ENCODE measurements around the gene PRKAR2A. TPM values are rescaled to one million over a fixed set of nuclear protein-coding genes. Genes with fewer than 3 reads are reported as not detected.
"Not testable (repeated sequence)": the region's sequence is repeated elsewhere in the genome, so short reads cannot be mapped to it uniquely, and the experiment has no call there.

PRKAR2A gene
- total and polyA plus RNA-seq, 8 donors, result 4.2 to 33.9 (median 22.3) TPM

GRCh38 chr3:48738144-48738536 lies 109.5 kb downstream of the PRKAR2A start:
- 81 to 93% methylated on average over 3 of the region's 3 CpGs for WGBS, 2 donors
- FAIRE-seq (no peak), DNase-seq (no peak), ATAC-seq (no peak)
- no peak for TF ChIP-seq CTCF (IDR thresholded peaks at IDR 0.05)
- Histone ChIP-seq H3K36me3 (no peaks in the 10 kb centered on the region), H3K9me3 (no peaks in the 10 kb centered on the region), H3K27me3 (no peaks in the 10 kb centered on the region), H3K27ac (no peak overlapping the region), H3K4me3 (no peak overlapping the region), H3K4me1 (peaks cover 17 to 25% (median 19%) of the 10 kb centered on the region in 3 donors)
- intact Hi-C loops (cut with DNase I), result no loop called here

DNA sequence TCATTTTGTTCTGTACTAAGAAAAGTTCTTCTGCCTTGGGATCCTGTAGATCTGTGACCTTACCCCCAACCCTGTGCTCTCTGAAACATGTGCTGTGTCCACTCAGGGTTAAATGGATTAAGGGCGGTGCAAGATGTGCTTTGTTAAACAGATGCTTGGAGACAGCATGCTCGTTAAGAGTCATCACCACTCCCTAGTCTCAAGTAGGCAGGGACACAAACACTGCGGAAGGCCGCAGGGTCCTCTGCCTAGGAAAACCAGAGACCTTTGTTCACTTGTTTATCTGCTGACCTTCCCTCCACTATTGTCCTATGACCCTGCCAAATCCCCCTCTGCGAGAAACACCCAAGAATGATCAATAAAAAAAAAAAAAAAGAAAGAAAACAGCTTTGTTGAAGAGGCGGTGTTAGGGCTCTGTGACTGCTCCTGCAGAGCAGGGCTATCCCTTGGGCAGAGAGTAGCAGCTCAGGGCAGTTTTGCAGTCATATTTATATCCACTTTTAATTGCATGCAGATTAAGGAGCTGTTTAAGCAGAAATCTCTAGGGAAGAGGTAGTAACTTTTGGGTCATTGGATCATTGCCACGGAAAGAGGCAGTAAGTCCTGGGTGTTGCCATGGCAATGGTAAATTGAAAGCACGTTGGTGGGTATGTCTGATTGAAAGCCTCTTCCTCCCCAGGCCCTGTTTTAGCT lies 112.5 kb downstream of the PRKAR2A start:
- ATAC-seq; H3K27me3 ChIP-seq; intact Hi-C loops (cut with DNase I); H3K4me3 ChIP-seq; H3K9me3 ChIP-seq; H3K36me3 ChIP-seq; H3K27ac ChIP-seq; DNase-seq; FAIRE-seq: not testable (repeated sequence)
- peaks cover 12 to 17% (median 13%) of the 10 kb centered on the region in 3 donors for H3K4me1 ChIP-seq
- WGBS, 2 donors, result 53 to 56% methylated on average over 7 of the region's 8 CpGs

GRCh38 chr3:48734541-48734940 lies 113.1 kb downstream of the PRKAR2A start:
- DNase-seq; H3K27ac ChIP-seq; H3K36me3 ChIP-seq; H3K9me3 ChIP-seq; intact Hi-C loops (cut with DNase I); H3K4me1 ChIP-seq; H3K27me3 ChIP-seq; FAIRE-seq; H3K4me3 ChIP-seq; ATAC-seq: not testable (repeated sequence)
- WGBS, 2 donors, result 83 to 92% methylated on average over 8 to 20 of the region's 25 CpGs

DNA sequence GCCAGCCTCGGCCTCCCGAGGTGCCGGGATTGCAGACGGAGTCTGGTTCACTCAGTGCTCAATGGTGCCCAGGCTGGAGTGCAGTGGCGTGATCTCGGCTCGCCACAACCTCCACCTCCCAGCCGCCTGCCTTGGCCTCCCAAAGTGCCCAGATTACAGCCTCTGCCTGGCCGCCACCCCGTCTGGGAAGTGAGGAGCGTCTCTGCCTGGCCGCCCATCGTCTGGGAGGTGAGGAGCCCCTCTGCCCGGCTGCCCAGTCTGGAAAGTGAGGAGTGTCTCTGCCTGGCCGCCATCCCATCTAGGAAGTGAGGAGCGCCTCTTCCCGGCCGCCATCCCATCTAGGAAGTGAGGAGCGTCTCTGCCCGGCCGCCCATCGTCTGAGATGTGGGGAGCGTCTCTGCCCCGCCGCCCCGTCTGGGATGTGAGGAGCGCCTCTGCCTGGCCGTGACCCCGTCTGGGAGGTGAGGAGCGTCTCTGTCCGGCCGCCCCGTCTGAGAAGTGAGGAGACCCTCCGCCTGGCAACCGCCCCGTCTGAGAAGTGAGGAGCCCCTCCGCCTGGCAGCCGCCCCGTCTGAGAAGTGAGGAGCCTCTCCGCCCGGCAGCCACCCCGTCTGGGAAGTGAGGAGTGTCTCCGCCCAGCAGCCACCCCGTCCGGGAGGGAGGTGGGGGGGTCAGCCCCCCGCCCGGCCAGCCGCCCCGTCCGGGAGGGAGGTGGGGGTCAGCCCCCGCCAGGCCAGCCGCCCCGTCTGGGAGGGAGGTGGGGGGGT lies 113.7 kb downstream of the PRKAR2A start:
- FAIRE-seq, result not testable (repeated sequence)

DNA sequence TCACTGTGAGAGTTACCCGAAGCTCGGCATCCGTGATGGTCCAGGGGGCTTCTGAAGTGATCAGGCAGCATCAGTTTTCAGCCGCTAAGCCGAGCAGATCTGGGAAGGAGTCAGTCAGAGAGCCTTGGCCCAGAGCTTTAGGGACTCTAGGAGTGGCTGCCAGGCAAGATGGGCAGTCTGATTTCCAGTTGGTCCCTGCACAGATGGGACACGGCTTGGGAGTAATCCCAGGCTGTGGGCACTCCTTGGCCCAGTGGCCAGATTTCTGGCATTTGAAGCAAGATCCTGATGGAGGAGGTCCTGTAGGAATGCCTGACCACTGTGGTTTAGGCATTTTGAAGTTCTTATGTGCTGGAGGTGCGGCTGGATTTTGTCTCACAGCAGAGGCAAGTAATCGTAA lies 120.2 kb downstream of the PRKAR2A start:
- Histone ChIP-seq H3K36me3 (no peaks in the 10 kb centered on the region), H3K4me3 (no peak overlapping the region), H3K27ac (no peak overlapping the region), H3K27me3 (no peaks in the 10 kb centered on the region), H3K4me1 (no peaks in the 10 kb centered on the region), H3K9me3 (no peaks in the 10 kb centered on the region)
- DNase-seq (no peak), ATAC-seq (no peak), FAIRE-seq (no peak)
- TF ChIP-seq CTCF (IDR thresholded peaks at IDR 0.05), result no peak
- intact Hi-C loops (cut with DNase I), result no loop called here
- 90 to 97% methylated on average over 8 of the region's 8 CpGs for WGBS, 2 donors

More for the DNA sequence above, 113.7 kb downstream of the PRKAR2A start:
- intact Hi-C loops (cut with DNase I); H3K27me3 ChIP-seq; ATAC-seq; H3K4me1 ChIP-seq; H3K27ac ChIP-seq; DNase-seq; H3K9me3 ChIP-seq; H3K36me3 ChIP-seq; H3K4me3 ChIP-seq: not testable (repeated sequence)
- WGBS, 2 donors, result 93 to 95% methylated on average over 16 to 39 of the region's 53 CpGs

DNA sequence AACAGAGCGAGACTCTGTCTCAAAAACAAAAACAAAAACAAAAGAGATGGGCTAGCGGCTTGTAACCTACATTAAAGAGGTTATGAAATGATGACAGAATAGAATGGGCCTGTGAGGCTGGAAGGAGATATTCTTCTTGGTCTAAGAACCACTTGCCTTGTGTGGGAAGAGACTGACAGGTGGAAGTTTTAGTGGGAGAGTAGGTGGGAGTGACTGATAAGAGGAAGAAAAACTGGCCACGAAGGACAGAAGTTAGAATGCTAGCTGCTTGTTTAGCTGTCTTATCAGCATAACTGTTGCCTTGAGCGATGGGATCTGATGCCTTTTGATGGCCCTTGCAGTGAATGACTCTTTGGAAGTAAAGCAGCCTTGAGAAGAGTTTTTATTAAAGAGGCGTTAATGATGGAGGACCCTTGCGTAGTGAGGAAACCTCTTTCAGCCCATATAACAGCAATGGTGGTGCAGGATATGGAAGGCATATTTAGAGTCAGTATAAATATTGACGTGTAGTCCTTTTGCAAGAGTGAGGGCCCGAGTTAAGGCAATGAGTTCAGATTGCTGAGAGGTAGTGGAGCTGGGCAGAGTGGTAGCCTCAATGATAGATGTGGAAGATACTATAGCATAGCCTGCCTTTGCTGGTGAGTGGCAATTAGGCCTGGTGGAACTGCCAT lies 122.4 kb downstream of the PRKAR2A start:
- H3K27ac ChIP-seq; intact Hi-C loops (cut with DNase I); H3K4me1 ChIP-seq; H3K36me3 ChIP-seq; H3K4me3 ChIP-seq; H3K9me3 ChIP-seq; H3K27me3 ChIP-seq; ATAC-seq; FAIRE-seq; DNase-seq: not testable (repeated sequence)
- WGBS, 2 donors, result 85 to 92% methylated on average over 8 of the region's 8 CpGs

Measured in pancreas (tissue), 10 donors.